H1 (cell line): Measurements from ENCODE around the gene GLCE. TPM values are rescaled to one million over a fixed set of nuclear protein-coding genes. Genes with fewer than 3 reads are reported as not detected.

Experiments used
- BRCA1 ChIP-seq: IDR thresholded peaks from 2 replicates; pipeline ENCODE4 v1.6.1; 2012; ENCODE audit warnings: low read depth, low read length, improper control_type of control experiment
- CBX8 ChIP-seq: fragments of 300-800, 300-1000 bp; sonication (generic); IDR thresholded peaks from 2 replicates; pipeline ENCODE4 v1.7.1; 2016; ENCODE audit warnings: low read depth, low read length, borderline replicate concordance
- CREB1 ChIP-seq: IDR thresholded peaks from 2 replicates; pipeline ENCODE4 v1.6.1; 2012; ENCODE audit warnings: inconsistent platforms
- POLR2AphosphoS5 ChIP-seq: IDR thresholded peaks from 2 replicates; pipeline ENCODE4 v1.6.1; 2011; ENCODE audit warnings: low read depth, low read length
- SIRT6 ChIP-seq: IDR thresholded peaks from one replicate; pipeline ENCODE4 v1.7.1; 2012; ENCODE audit warnings: low read length, inconsistent platforms
- polyA plus RNA-seq, 7 experiments: library from polyadenylated mRNA; depleted of rRNA in 3 of 7; stranded (reverse) in 5 of 7; unstranded in 2 of 7; fragments of >200 nt in 5 of 7; fragments of 200-250 nt in 2 of 7; gene quantifications; 1 replicate in 5 of 7; 2 replicates in 1 of 7; 4 replicates in 1 of 7; pipeline versions ENCODE4 v1.2.1 to v1.2.3, GENCODE V29; 2011 to 2013; ENCODE audit warnings: missing spikeins in 2 of 7, mixed read lengths in 2 of 7
- total RNA-seq: library from RNA; stranded (reverse); fragmentation: NEBNext Ultra II Directional; extraction: Animal tissue kit (Norgen Biotek cat#: 25700); gene quantifications from 2 replicates; pipeline ENCODE4 v1.2.1, GENCODE V29; 2021
- TF ChIP-seq, protein P1 (sequence below): fragments of 300-600 bp; sonication (generic); IDR thresholded peaks from 2 replicates; pipeline ENCODE4 v1.7.1; 2012; ENCODE audit warnings: low read length, moderate library complexity, mild to moderate bottlenecking, inconsistent platforms; ENCODE audit not compliant: insufficient replicate concordance
- TF ChIP-seq, protein P2 (sequence below), 3 experiments: IDR thresholded peaks; 1 replicate in 2 of 3; 2 replicates in 1 of 3; pipeline versions ENCODE4 v1.5.1 to v1.6.1; 2011; ENCODE audit warnings: low read length in 3 of 3, mild to moderate bottlenecking in 3 of 3, inconsistent platforms in 2 of 3, low read depth in 1 of 3, moderate library complexity in 1 of 3; ENCODE audit not compliant: insufficient read depth in 1 of 3; ENCODE audit errors: control extremely low read depth in 1 of 3

Gene GLCE
- total and polyA plus RNA-seq, 2 of the 8 experiments (the other 6 are each of a cell fraction or from before 2014, with no cell fraction given), result 17.1 to 22.7 TPM

DNA sequence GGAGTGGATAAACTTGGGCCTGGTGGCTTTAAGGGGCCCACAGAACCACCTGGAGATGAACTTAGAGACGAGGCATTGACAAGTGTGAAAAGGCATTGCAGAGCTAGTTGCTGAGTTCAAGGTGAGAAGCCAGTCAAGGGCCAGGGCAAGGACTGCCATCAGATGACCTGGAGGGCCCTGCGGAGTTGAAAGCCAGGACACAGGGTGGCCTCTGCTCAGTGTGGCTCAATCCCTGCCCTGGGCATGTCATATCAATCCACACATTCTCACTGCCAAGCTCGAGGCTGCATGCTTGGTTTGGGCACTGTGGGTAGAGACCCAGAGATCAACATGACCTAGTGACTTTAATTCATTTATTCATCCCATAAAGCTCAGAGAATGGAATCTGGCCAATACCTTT lies 147.5 kb downstream of the GLCE start (continued):
- TF ChIP-seq, protein P1, sequence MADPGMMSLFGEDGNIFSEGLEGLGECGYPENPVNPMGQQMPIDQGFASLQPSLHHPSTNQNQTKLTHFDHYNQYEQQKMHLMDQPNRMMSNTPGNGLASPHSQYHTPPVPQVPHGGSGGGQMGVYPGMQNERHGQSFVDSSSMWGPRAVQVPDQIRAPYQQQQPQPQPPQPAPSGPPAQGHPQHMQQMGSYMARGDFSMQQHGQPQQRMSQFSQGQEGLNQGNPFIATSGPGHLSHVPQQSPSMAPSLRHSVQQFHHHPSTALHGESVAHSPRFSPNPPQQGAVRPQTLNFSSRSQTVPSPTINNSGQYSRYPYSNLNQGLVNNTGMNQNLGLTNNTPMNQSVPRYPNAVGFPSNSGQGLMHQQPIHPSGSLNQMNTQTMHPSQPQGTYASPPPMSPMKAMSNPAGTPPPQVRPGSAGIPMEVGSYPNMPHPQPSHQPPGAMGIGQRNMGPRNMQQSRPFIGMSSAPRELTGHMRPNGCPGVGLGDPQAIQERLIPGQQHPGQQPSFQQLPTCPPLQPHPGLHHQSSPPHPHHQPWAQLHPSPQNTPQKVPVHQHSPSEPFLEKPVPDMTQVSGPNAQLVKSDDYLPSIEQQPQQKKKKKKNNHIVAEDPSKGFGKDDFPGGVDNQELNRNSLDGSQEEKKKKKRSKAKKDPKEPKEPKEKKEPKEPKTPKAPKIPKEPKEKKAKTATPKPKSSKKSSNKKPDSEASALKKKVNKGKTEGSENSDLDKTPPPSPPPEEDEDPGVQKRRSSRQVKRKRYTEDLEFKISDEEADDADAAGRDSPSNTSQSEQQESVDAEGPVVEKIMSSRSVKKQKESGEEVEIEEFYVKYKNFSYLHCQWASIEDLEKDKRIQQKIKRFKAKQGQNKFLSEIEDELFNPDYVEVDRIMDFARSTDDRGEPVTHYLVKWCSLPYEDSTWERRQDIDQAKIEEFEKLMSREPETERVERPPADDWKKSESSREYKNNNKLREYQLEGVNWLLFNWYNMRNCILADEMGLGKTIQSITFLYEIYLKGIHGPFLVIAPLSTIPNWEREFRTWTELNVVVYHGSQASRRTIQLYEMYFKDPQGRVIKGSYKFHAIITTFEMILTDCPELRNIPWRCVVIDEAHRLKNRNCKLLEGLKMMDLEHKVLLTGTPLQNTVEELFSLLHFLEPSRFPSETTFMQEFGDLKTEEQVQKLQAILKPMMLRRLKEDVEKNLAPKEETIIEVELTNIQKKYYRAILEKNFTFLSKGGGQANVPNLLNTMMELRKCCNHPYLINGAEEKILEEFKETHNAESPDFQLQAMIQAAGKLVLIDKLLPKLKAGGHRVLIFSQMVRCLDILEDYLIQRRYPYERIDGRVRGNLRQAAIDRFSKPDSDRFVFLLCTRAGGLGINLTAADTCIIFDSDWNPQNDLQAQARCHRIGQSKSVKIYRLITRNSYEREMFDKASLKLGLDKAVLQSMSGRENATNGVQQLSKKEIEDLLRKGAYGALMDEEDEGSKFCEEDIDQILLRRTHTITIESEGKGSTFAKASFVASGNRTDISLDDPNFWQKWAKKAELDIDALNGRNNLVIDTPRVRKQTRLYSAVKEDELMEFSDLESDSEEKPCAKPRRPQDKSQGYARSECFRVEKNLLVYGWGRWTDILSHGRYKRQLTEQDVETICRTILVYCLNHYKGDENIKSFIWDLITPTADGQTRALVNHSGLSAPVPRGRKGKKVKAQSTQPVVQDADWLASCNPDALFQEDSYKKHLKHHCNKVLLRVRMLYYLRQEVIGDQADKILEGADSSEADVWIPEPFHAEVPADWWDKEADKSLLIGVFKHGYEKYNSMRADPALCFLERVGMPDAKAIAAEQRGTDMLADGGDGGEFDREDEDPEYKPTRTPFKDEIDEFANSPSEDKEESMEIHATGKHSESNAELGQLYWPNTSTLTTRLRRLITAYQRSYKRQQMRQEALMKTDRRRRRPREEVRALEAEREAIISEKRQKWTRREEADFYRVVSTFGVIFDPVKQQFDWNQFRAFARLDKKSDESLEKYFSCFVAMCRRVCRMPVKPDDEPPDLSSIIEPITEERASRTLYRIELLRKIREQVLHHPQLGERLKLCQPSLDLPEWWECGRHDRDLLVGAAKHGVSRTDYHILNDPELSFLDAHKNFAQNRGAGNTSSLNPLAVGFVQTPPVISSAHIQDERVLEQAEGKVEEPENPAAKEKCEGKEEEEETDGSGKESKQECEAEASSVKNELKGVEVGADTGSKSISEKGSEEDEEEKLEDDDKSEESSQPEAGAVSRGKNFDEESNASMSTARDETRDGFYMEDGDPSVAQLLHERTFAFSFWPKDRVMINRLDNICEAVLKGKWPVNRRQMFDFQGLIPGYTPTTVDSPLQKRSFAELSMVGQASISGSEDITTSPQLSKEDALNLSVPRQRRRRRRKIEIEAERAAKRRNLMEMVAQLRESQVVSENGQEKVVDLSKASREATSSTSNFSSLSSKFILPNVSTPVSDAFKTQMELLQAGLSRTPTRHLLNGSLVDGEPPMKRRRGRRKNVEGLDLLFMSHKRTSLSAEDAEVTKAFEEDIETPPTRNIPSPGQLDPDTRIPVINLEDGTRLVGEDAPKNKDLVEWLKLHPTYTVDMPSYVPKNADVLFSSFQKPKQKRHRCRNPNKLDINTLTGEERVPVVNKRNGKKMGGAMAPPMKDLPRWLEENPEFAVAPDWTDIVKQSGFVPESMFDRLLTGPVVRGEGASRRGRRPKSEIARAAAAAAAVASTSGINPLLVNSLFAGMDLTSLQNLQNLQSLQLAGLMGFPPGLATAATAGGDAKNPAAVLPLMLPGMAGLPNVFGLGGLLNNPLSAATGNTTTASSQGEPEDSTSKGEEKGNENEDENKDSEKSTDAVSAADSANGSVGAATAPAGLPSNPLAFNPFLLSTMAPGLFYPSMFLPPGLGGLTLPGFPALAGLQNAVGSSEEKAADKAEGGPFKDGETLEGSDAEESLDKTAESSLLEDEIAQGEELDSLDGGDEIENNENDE, result no peak
- TF ChIP-seq CBX8 (no peak), CREB1 (no peak), SIRT6 (no peak), POLR2AphosphoS5 (no peak), BRCA1 (no peak)
- TF ChIP-seq, protein P2, sequence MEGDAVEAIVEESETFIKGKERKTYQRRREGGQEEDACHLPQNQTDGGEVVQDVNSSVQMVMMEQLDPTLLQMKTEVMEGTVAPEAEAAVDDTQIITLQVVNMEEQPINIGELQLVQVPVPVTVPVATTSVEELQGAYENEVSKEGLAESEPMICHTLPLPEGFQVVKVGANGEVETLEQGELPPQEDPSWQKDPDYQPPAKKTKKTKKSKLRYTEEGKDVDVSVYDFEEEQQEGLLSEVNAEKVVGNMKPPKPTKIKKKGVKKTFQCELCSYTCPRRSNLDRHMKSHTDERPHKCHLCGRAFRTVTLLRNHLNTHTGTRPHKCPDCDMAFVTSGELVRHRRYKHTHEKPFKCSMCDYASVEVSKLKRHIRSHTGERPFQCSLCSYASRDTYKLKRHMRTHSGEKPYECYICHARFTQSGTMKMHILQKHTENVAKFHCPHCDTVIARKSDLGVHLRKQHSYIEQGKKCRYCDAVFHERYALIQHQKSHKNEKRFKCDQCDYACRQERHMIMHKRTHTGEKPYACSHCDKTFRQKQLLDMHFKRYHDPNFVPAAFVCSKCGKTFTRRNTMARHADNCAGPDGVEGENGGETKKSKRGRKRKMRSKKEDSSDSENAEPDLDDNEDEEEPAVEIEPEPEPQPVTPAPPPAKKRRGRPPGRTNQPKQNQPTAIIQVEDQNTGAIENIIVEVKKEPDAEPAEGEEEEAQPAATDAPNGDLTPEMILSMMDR (IDR thresholded peaks at IDR 0.05; ENCODE audit: control extremely low read depth in 1 of 3, insufficient read depth in 1 of 3, low read depth in 1 of 3, low read length in 3 of 3), result no peak
